Thyroid gland (tissue), 4 donors: ENCODE measurements around the gene ACP7. TPM values are rescaled to one million over a fixed set of nuclear protein-coding genes. Genes with fewer than 3 reads are reported as not detected.

Source experiments
- DNase-seq, 2 donors: peaks; one replicate each; pipeline ENCODE4 v3.0.0-alpha.2; 2019
- H3K27ac ChIP-seq, 3 donors: fragments of 200-600 bp; sonication (generic); 1 replicate in 2 of 3; 2 replicates in 1 of 3; pipeline ENCODE4 v1.5.1; 2016 to 2019; ENCODE audit warnings: mild to moderate bottlenecking in 1 of 3, moderate library complexity in 1 of 3
- H3K27me3 ChIP-seq: fragments of 200-600 bp; sonication (generic); one replicate; pipeline ENCODE4 v1.5.1; 2019
- H3K36me3 ChIP-seq, 2 donors: fragments of 200-600 bp; sonication (generic); one replicate each; pipeline ENCODE4 v1.5.1; 2016 to 2019
- H3K4me1 ChIP-seq, 2 donors: fragments of 200-600 bp; sonication (generic); one replicate each; pipeline ENCODE4 v1.5.1; 2017 to 2019
- H3K4me3 ChIP-seq, 3 donors: fragments of 200-600 bp; sonication (generic); replicated peaks in 1 of 3; 1 replicate in 2 of 3; 2 replicates in 1 of 3; pipeline ENCODE4 v1.5.1; 2016; ENCODE audit warnings: mild to moderate bottlenecking in 1 of 3
- H3K9me3 ChIP-seq: fragments of 200-600 bp; sonication (generic); one replicate; pipeline ENCODE4 v1.5.1; 2017
- CTCF ChIP-seq, 6 experiments: fragments of 200-600 bp in 3 of 6; fragments of 450-650 bp in 3 of 6; sonication (generic) in 3 of 6; IDR thresholded peaks; one replicate each; pipeline ENCODE4 v1.5.1; 2016 to 2019; ENCODE audit warnings: antibody characterized with exemption in 6 of 6, mild to moderate bottlenecking in 2 of 6, inconsistent platforms in 1 of 6, moderate library complexity in 1 of 6
- POLR2A ChIP-seq, 2 donors: fragments of 450-650 bp; IDR thresholded peaks; one replicate each; pipeline ENCODE4 v1.6.1; 2017; ENCODE audit warnings: antibody characterized with exemption in 2 of 2, mild to moderate bottlenecking in 2 of 2, moderate library complexity in 1 of 2
- WGBS, 2 donors: methylation state at CpG; one replicate each; pipeline ENCODE4 v1.1.5; 2017; 5-methylcytosine and 5-hydroxymethylcytosine counted together
- intact Hi-C: fragments of 100-400 bp; cut with DNase I; formaldehyde crosslinking; loops from one replicate; pipeline ENCODE4 v1.15.1; 2023
- total RNA-seq, 4 donors: library from RNA; depleted of rRNA; stranded (reverse); fragments of >200 nt; gene quantifications; one replicate each; pipeline ENCODE4 v1.2.3, GENCODE V29; 2016

Gene ACP7
- total RNA-seq, 4 donors from 2014 or later: 0.22 TPM; not detected in 3

GRCh38 chr19:39126312-39127187, 42.4 kb downstream of the ACP7 start:
- no peaks in the 10 kb centered on the region for H3K9me3 ChIP-seq
- H3K27me3 ChIP-seq: no peaks in the 10 kb centered on the region
- WGBS, 2 donors: 15 to 22% methylated on average over 22 to 26 of the region's 27 CpGs
- H3K4me1 ChIP-seq: peaks cover 41 to 55% of the 10 kb centered on the region in 2 donors
- TF ChIP-seq CTCF (IDR thresholded peaks at IDR 0.05): no peak
- TF ChIP-seq POLR2A (IDR thresholded peaks at IDR 0.05): no peak
- peak overlapping the region; percentile 19 to 82 (median 69) for H3K27ac ChIP-seq
- no peaks in the 10 kb centered on the region for H3K36me3 ChIP-seq
- intact Hi-C loops: loop anchor here (5.0 kb wide), 2 partner anchors 46 to 61 kb away; no protein-coding TSS in a partner anchor
- no peak for DNase-seq
- peak overlapping the region; percentile 22 to 82 (median 32) for H3K4me3 ChIP-seq

- intact Hi-C loops: loop anchor here (5.0 kb wide), 2 partner anchors 44 to 59 kb away; no protein-coding TSS in a partner anchor
- Histone ChIP-seq H3K36me3 (no peaks in the 10 kb centered on the region), H3K4me1 (peaks cover 52 to 69% of the 10 kb centered on the region in 2 donors), H3K27me3 (no peaks in the 10 kb centered on the region), H3K27ac (peak overlapping the region in 2 of 3 donors; percentile 22 to 53), H3K4me3 (no peak overlapping the region), H3K9me3 (no peaks in the 10 kb centered on the region)
- DNase-seq: peak; percentile 92 to 93
- TF ChIP-seq POLR2A (IDR thresholded peaks at IDR 0.05) (no peak), CTCF (IDR thresholded peaks at IDR 0.05) (no peak)
- 38 to 48% methylated on average over 5 to 7 of the region's 9 CpGs for WGBS, 2 donors
These were observed 43.8 kb downstream of the ACP7 start for GRCh38 chr19:39127812-39128515.

GRCh38 chr19:39128516-39129079, 44.4 kb downstream of the ACP7 start:
- peaks cover 58 to 75% of the 10 kb centered on the region in 2 donors for H3K4me1 ChIP-seq
- intact Hi-C loops: loop anchor here (5.0 kb wide), 2 partner anchors 44 to 59 kb away; no protein-coding TSS in a partner anchor
- TF ChIP-seq CTCF (IDR thresholded peaks at IDR 0.05) (no peak), POLR2A (IDR thresholded peaks at IDR 0.05) (no peak)

GRCh38 chr19:39129116-39129515, 44.9 kb downstream of the ACP7 start:
- WGBS, 2 donors: 92 to 100% methylated on average over 4 to 8 of the region's 11 CpGs
- peaks cover 63 to 79% of the 10 kb centered on the region in 2 donors for H3K4me1 ChIP-seq
- DNase-seq: no peak
- H3K9me3 ChIP-seq: no peaks in the 10 kb centered on the region
- intact Hi-C loops: loop anchor here (5.0 kb wide), 2 partner anchors 43 to 58 kb away; no protein-coding TSS in a partner anchor
- no peak for TF ChIP-seq POLR2A (IDR thresholded peaks at IDR 0.05)
- no peak for TF ChIP-seq CTCF (IDR thresholded peaks at IDR 0.05)
- no peaks in the 10 kb centered on the region for H3K36me3 ChIP-seq
- H3K27me3 ChIP-seq: no peaks in the 10 kb centered on the region
- no peak overlapping the region for H3K27ac ChIP-seq
- H3K4me3 ChIP-seq: no peak overlapping the region

More at GRCh38 chr19:39128516-39129079, 44.4 kb downstream of the ACP7 start:
- Histone ChIP-seq H3K9me3 (no peaks in the 10 kb centered on the region), H3K27ac (peak overlapping the region in 2 of 3 donors; percentile 15 to 53), H3K36me3 (no peaks in the 10 kb centered on the region), H3K27me3 (no peaks in the 10 kb centered on the region), H3K4me3 (no peak overlapping the region)
- WGBS, 2 donors: 31 to 45% methylated on average over 6 of the region's 6 CpGs
- DNase-seq: no peak
